ENCODE results near the gene CTNNA3.

Gene CTNNA3

GRCh38 chr10:66307826-66308225 is 1388.2 kb downstream of the CTNNA3 start:
- DNase-seq (ENCODE audit: low read depth, low spot score): no peak

GRCh38 chr10:66301078-66301477 is 1394.9 kb downstream of the CTNNA3 start:
- DNase-seq (ENCODE audit: low read depth, low spot score): no peak

DNA sequence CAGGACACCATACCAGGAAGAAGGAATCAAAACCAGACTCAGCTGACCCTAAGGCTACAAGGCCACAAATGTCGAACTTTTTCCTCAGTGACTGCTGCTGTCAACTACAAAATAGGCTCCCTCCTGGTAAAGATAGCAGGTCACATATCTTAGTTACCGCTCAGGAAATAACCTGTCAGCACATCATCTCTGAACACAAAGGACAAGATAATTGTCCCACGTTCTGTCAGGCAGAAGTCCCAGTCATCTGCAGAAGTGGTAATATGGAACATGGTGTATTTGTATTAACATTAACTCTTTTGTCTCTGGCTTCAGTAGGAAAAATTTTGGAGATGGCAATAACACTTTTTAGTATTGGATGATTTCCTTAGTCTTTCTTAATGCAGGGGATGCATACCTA is 1400.4 kb downstream of the CTNNA3 start:
- DNase-seq (ENCODE audit: low read depth, low spot score): no peak

- no peak for DNase-seq (ENCODE audit: low read depth, low spot score)
Observed at GRCh38 chr10:66294538-66294937, 1401.5 kb downstream of the CTNNA3 start.

GRCh38 chr10:66292922-66293321 is 1403.1 kb downstream of the CTNNA3 start:
- no peak for DNase-seq (ENCODE audit: low read depth, low spot score)

- no peak for DNase-seq (ENCODE audit: low read depth, low spot score)
Observed at GRCh38 chr10:66292456-66292855, 1403.5 kb downstream of the CTNNA3 start.

DNA sequence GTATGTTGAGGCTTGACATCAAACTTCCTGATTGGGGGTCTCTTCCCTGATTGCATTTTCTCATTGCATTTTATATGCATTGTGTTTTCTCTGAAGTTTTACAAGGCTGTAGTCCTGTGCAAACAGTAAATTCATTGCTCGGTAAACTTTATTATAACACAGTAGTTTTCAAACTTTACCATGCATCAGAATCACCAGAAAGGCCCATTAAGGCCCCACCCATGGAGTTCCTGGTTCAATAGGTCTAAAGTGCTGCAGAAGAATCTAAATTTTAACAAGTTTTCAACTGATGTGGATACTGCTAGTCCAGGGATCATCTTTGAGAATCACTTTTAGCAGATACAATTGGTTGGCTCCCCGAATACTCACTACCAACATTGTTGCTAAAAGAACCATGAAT is 1404.9 kb downstream of the CTNNA3 start:
- DNase-seq (ENCODE audit: low read depth, low spot score): no peak

- DNase-seq (ENCODE audit: low read depth, low spot score): no peak
Observed at GRCh38 chr10:66284621-66285020, 1411.4 kb downstream of the CTNNA3 start.

GRCh38 chr10:66283874-66284464 is 1412.0 kb downstream of the CTNNA3 start:
- no peak for DNase-seq (ENCODE audit: low read depth, low spot score)

- DNase-seq (ENCODE audit: low read depth, low spot score): no peak
Observed at GRCh38 chr10:66283064-66283463, 1412.9 kb downstream of the CTNNA3 start.

DNA sequence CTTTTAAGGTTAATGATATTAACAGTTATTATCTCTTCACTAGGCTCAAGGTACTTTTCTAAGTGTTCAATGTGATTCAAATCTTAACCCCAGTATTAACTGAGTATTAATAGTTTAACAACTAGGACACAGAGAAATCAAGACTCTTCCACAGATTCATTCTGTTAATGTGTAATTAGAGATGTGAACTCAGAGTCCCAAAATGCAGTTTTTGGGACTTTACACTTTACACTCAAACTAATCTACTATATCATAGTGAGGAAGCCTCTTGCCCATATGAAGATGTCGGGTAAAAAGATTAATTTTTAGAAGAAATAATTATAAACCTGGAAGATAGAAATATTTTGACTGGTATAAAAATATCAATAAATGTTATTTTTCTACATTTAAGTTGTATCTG is 1414.7 kb downstream of the CTNNA3 start:
- no peak for DNase-seq (ENCODE audit: low read depth, low spot score)

- no peak for DNase-seq (ENCODE audit: low read depth, low spot score)
Observed at GRCh38 chr10:66277481-66277880, 1418.5 kb downstream of the CTNNA3 start.

DNA sequence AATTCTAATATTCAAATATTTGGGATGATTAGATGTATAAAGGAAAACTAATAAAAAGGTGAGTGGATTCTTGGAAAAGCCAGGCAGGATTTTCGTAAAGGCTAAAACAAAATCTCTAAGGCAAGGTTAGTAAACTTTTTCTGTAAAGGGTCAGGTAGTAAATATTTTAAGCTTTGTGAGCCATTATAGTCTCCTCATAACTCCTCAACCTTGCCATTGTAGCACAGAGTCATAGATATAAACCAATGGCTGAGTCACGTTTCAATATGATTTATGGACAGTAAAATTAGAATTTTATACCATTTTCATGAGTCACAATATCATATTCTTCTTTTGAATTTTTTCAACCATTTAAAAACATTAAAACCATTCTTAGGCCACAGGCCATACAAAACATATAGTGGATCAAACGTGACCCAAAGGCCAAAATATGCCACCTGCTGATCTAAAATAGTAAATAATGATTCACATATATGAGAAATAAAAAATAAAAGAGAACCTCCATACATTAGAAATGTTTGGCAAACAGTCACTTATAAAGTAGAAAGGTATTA is 1422.0 kb downstream of the CTNNA3 start:
- DNase-seq (ENCODE audit: low read depth, low spot score): no peak

GRCh38 chr10:66265398-66265797 is 1430.6 kb downstream of the CTNNA3 start:
- DNase-seq (ENCODE audit: low read depth, low spot score): no peak

DNA sequence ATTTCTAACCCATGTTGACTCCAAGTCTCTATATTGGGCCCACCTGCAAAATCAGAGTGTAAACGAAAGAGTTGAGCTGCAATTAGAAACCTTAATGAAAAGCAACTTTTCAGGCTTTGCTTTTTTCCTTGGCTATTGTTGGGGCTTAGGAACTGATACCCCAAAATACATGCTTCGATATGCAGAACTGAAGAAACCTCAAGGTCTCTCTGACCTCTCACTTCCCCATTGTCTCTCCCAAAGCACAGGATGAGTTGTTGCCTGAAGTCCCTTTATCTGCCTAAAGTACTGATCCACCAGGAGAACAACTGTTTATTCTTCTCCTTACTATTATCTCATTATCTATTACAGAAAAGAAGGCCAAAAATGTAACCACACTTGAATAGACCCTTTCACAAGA is 1436.2 kb downstream of the CTNNA3 start:
- DNase-seq (ENCODE audit: low read depth, low spot score): no peak

- no peak for DNase-seq (ENCODE audit: low read depth, low spot score)
Observed at GRCh38 chr10:66258693-66259092, 1437.3 kb downstream of the CTNNA3 start.

- DNase-seq (ENCODE audit: low read depth, low spot score): no peak
Observed at GRCh38 chr10:66257801-66258200, 1438.2 kb downstream of the CTNNA3 start.

DNA sequence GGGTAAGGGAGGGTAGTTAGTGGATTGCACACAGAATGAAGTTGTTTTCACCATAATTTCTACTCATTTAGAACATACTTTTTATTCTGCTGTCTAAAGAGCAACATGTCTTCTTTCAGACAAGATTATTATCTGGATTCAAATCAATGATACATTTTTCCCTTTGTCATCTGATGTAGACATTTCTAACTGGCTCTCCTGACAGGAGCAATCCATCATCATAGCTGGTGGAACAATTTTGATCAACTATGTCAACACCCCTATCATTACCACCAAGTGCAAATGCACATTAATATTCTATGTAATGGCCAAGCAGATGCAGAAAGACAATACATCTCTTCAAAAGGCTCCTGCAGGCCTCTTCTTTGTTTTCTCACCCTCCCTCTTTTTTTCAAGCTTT is 1443.0 kb downstream of the CTNNA3 start:
- no peak for DNase-seq (ENCODE audit: low read depth, low spot score)

DNA sequence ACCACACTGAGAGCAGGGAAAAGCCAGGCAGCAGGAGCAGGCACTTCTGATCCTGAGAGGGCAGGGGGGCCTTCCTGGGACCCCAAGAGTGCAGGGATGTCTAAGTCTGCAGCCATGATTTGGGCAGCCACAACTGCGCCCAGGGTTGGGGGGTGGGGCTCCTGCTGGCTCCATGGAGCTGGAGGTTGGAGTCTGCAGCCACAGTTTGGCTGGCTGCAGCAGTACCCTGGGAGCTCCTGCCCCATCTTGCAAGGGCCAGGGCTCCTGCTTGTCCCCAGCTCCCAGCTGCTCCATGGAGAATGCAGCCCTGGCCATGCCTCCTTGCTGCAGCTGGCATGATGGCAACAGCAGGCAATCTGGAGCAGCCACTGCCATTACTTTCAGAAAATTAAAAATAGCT is 1449.8 kb downstream of the CTNNA3 start:
- no peak for DNase-seq (ENCODE audit: low read depth, low spot score)

GRCh38 chr10:66244953-66245352 is 1451.0 kb downstream of the CTNNA3 start:
- DNase-seq (ENCODE audit: low read depth, low spot score): no peak

DNA sequence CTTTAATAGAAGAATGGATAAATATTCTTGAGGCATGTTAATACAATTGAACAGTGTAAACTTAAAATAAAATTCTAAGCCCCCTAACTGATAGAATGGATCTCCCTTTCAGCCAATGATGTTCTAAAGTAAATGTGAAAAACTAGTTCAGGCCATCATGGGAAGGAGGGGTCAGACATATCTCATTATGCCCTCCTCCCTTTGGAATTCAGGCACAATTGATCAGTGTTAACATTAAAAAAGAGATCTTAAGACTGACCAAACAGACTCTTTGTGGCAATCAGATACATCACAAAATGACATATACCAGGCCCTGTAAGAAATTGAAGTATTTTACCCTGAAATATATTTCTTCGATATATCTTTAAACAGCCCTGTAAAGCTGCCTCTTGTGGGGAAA is 1453.1 kb downstream of the CTNNA3 start:
- DNase-seq (ENCODE audit: low read depth, low spot score): no peak

- DNase-seq (ENCODE audit: low read depth, low spot score): no peak
Observed at GRCh38 chr10:66239062-66239461, 1456.9 kb downstream of the CTNNA3 start.

DNA sequence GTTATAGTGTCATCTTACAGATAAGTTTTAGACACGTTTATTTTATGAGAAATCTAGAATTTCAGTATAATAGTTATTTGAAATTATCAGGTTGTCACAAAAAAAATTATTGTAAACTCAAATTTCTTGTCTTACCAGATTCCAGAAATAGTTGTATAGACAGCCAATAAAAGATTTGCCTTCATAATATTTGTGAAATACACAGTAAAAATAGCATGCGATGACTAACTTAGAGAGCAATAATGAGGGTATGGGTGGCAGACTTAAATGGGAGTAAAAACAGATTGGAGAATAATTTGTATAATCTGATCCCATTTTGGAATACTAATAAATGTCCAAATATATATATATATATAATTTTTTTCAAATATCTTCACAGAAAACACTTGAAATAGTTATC is 1457.7 kb downstream of the CTNNA3 start:
- no peak for DNase-seq (ENCODE audit: low read depth, low spot score)

- no peak for DNase-seq (ENCODE audit: low read depth, low spot score)
Observed at GRCh38 chr10:66234872-66235271, 1461.1 kb downstream of the CTNNA3 start.
